Mesenteric fat pad (tissue), 1 donor: ENCODE data around the gene ZNF555. TPM values are rescaled to one million over a fixed set of nuclear protein-coding genes. Genes with fewer than 3 reads are reported as not detected.

Source experiments
- DNase-seq: peaks from one replicate; pipeline ENCODE4 v3.0.0-alpha.2; 2020; ENCODE audit warnings: low spot score
- total RNA-seq: library from RNA; stranded (reverse); fragmentation: NEBNext Ultra II Directional; extraction: Animal tissue kit (Norgen Biotek cat#: 25700); gene quantifications from one replicate; pipeline ENCODE4 v1.2.1, GENCODE V29; 2021
- donor health status: DM: yes; HTN: yes; CAD: no.

The ZNF555 gene
- total RNA-seq, 1 donor from 2014 or later = 4.1 TPM

DNA sequence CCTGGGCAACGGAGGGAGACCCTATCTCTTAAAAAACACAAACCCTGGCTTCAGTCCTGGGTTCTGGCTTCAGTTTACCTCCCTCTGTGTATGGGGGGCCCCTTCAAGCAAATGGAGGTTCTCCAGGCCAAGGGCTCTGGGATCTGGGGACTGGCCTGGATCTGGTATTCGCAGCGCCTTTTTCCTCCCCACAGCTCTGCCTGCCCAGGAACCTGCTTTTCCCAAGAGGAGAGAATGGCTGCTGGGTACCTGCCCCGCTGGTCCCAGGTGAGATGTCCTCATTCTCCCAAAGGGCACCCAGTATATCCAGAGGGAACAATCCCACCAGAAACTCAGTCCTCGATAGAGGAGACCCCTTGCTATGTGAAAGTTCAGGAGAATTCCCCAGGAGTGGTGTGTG, 18.4 kb upstream of the ZNF555 start:
- no peak for DNase-seq

- no peak for DNase-seq
These were observed 17.6 kb upstream of the ZNF555 start for GRCh38 chr19:2823646-2824045.

- DNase-seq = no peak
These were observed 17.1 kb upstream of the ZNF555 start for GRCh38 chr19:2824129-2824528.

DNA sequence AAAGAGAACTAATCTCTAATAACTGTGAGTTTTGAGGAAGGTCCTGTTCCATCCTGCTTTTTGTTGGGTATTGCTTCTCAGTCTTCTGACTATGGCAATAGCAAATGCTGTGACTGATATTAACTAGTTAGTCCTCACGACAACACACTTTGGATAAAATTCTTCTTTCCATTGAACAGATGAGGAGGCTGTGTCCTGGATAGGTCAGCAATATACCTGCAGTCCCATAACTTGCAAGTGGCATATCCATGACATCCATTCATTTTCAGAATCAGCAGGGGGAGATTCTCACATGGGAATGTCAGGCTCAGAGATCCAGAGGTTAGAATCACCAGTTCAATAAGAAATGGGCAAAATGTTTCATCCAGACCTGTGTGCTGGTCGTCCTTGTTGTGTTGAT, 14.3 kb upstream of the ZNF555 start:
- DNase-seq = no peak

DNA sequence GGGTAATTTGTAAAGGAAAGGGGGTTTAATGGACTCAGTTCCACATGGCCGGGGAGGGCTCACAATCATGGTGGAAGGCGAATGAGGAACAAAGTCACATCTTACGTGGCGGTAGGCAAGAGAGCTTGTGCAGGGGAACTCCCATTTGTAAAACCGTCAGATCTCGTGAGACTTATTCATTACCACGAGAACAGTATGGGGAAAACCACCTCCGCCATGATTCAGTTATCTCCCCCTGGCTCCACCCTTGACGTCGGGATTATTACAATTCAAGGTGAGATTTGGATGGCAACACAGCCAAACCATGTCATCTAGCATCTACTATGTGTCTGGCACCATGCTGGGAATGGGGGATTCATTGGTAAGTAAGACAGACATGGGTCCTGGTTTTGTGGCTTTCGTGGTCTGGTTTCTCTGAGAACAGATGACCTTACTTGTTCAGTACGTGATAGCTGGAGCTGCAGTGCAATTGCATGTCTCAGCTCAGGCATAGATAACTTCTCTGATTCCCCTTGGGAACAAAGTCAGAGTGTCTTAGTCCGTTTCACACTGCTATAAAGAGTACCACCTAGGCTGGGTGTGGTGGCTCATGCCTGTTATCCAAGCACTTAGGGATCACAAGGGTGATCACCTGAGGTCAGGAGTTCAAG, 13.3 kb upstream of the ZNF555 start:
- DNase-seq = no peak

DNA sequence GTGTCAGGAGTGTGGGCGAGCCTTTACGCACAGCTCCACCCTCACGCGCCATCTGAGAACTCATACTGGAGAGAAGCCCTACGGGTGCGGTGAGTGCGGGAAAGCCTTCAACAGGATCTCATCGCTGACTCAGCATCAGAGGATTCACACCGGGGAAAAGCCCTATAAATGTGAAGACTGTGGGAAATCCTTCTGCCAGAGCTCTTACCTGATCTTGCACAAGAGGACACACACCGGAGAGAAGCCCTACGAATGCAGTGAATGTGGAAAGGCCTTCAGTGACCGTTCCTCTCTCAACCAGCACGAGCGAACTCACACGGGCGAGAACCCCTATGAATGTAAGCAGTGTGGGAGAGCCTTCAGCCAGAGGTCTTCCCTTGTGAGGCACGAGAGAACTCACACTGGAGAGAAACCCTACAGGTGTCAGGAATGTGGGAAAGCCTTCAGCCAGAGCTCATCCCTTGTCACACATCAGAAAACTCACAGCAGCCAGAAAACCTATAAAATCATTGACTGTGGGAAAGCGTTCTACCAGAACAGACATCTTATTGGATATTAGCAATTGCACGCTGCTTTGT, 6.9 kb upstream of the ZNF555 start:
- no peak for DNase-seq

DNA sequence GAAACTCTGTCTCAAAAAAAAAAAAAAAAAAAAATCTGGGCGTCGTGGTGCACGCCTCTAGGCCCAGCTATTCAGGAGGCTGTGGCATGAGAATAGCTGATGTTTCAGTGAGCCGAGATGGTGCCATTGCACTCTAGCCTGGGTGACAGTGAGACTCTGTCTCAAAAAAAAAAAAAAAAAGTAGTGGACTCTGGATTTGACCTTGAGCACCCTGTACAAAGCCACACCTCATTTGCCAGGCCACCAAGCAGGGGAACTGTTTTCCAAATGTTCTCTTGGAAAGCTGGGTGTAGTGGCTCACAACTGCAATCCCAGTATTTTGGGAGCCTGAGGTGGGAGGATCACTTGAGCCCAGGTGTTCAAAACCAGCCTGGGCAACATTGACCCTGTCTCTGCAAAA, 3.8 kb upstream of the ZNF555 start:
- no peak for DNase-seq

DNA sequence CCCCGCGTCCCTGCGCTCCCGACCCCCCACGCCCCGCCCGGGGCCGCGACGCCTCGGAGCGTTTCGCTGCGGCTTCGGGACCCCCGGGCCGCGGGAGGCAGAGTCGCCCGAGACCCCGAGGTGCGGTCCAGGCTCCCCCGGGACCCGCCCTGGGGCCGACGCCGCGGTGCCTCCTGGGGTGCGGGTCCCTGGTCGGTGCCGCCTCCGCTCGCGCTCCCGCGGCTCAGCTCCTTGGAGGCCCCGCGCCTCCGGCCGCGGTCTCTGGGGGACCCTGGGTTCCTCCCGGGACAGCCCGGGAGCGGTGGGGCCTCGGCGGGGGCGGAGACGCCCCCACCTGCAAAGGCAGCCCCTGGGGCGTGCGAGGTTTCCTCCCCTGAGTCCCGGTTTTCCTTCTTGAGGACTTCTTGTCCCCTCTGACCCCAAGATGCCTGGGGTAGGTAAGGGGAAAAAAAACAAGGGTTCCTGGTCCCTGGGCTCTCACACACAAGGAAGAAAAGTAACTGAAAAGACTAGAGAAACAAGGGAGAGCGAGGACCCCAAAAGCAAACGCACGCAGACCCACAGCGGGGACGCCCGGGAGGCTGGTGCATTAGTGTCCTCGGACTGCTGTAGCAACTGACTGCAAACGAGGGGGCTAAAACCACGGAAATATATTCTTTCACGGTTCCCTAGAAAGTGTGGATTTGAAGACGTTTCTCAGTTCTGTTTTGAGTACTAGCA, 740 bp downstream of the ZNF555 start:
- DNase-seq = no peak

DNA sequence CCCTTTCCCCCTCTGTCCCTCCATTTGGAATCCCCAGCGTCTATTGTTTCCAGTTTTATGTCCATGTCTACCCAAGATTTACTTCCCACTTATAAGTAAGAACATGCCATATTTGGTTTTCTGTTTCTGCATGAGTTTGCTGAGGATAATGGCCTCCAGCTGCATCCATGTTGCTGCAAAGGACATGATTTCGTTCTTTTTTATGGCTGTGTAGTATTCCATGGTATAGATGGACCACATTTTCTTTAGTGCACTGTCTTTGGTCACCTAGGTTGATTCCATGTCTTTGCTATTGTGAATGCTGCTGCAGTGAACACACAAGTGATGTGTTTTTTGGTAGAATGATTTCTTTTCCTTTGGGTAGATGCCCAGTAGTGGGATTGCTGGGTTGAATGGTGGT, 3.8 kb downstream of the ZNF555 start:
- DNase-seq = no peak

GRCh38 chr19:2846180-2846894, 5.1 kb downstream of the ZNF555 start:
- DNase-seq = no peak

DNA sequence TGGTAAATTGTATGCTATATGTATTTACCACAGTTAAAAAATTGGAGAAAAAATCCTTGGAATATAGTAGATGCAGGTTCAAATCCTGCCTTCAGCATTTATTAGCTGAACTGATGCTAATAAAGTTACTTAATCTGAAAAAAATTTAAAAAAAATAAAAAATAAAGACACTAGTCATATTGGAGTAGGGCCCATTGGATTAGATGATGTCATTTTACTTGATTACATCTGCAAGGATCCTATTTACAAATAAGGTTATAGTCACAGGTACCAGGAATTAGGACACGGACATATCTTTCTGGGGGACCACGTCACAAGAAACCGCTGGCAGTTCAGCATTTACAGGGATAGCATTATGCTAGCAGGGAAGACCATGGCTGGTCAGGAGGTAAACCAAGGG, 6.2 kb downstream of the ZNF555 start:
- DNase-seq = no peak

GRCh38 chr19:2848616-2849015, 7.3 kb downstream of the ZNF555 start:
- no peak for DNase-seq

DNA sequence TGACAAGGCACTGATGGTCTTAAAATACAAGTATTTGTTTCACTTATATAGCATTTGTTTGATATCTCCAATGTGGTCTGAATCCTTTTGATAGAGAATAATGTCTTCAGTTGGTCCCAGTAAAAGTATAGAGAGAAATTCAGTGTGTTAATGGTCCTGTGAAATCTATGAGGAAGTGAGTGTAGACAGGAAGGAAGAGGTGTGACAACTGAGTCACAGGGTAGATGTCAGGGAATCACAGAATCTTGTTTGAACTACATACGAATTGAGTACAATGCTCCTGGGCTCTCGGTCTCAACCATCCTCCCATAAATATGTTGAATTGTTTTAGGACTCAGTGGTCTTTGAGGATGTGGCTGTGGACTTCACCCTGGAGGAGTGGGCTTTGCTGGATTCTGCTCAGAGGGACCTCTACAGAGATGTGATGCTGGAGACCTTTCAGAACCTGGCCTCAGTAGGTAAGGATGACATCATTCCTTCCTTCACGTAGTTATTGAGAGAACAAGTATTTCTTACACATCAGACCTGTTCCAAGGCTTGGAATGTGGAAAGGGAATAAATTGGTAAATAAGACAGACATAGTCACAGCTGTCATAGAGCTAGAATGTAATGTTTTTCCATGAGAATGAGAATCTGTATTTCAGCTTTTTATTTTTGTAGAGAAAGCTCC, 9.1 kb downstream of the ZNF555 start:
- DNase-seq = no peak

DNA sequence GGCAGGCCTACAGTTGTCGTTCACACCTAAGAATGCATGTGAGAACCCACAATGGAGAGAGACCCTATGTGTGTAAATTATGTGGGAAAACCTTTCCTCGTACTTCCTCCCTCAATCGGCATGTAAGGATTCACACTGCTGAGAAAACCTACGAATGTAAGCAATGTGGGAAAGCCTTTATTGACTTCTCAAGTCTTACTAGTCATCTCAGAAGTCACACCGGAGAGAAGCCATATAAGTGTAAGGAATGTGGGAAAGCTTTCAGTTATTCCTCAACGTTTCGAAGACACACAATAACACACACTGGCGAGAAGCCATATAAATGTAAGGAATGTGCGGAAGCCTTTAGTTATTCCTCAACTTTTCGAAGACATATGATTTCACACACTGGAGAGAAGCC, 11.3 kb downstream of the ZNF555 start:
- DNase-seq = no peak

DNA sequence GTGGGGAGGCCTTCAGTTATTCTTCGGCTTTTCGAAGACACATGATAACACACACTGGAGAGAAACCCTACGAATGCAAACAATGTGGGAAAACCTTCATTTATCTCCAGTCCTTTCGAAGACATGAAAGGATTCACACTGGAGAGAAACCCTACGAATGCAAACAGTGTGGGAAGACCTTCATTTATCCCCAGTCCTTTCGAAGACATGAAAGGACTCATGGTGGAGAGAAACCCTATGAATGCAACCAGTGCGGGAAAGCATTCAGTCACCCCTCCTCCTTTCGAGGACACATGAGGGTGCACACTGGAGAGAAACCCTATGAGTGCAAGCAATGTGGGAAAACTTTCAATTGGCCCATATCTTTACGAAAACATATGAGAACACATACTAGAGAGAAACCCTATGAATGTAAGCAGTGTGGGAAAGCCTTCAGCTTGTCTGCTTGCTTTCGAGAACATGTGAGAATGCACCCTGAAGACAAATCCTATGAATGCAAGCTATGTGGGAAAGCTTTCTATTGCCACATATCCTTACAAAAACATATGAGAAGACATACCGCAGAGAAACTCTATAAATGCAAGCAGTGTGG, 11.8 kb downstream of the ZNF555 start:
- no peak for DNase-seq

DNA sequence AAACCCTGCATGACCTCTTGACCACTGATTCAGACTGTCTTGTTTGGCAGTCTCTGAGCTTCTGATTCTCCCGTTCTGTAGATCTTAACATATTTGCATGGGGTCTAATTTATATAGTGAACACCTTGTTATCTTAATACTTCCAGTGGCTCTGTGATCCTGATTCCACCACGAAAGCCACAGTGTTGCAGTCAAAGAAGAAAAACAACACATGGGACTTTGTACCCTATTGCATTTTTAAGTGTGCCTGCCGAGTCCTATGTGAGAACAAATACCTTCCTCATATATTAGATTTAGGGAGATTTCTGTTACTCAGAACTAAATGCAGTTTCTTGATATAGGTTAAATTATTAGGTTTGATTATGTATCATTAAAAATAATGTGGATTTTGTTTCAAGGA, 13.6 kb downstream of the ZNF555 start:
- no peak for DNase-seq

DNA sequence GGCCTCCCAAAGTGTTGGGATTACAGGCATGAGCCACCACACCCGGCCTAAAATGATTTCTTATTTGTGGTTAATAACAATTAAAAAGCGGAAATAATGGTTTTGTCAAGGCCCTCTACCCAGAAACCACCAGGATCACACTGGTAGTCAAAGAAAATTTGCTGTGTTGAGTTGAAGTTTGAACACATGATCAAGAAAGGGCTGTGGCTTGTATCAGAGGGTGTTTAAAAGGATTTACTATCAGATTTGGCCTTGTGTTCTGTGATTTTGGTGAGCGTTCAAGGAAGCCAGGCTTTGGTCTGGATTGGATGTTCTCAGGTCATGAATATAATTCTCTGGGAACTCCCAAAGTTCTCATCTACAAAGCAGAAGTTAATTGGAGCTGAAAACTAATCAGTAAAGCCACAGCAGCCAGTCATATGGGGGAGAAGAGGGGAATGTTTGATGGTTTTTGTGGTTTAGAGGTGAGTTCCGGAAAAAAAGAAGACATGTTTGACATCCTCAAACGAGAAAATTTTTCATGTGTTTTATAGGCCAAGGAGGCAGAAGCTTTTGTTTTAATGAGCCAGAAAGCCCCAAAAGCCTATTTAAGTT, 15.3 kb downstream of the ZNF555 start:
- DNase-seq = no peak

GRCh38 chr19:2858864-2859263, 17.6 kb downstream of the ZNF555 start:
- DNase-seq = no peak

- no peak for DNase-seq
These were observed 22.5 kb downstream of the ZNF555 start for GRCh38 chr19:2863816-2864215.

DNA sequence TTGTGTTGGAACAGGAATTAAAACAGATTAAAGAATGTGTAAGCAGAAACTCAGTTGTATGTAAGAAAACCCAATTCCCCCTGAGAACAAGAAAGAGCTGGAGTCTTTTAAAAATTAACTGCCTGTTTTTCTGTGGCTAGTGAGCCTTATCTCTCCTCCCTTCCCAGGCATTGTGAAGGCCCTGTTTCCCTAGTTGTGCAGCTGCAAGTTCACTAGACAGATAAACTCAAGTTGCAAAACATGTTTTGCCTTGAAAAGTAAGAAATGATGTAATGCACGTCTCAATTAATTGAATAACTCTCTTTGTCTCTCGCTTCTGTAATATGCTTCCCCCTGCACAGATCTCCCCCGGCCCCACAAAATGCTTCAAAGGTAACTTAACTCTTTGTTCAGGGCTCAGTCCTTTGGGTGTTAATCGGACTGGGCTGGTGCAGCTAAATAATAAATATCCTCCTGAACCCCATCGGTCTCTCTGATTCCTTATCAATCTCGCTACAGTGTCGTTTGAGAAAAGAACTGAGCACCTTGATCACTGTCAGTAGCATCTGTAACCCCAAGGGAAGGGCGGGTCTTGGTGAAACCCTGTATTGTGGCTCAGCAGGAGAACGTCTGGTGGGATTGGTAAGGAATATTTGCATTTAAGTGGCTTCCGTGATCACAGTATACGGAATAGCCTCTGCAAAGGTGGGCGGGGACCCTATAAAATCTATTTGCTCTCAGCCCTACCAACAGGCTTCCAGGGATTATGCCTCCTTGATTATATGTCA, 24.2 kb downstream of the ZNF555 start:
- DNase-seq = no peak
